Upper lobe of left lung (tissue), 4 donors: ENCODE results near the gene RAB11FIP3.

Source experiments
- EP300 ChIP-seq, 4 donors: sonication (generic); formaldehyde crosslinking; IDR thresholded peaks; one replicate each; pipeline ENCODE4 v1.5.1; 2017; ENCODE audit warnings: antibody characterized with exemption in 4 of 4, control low read depth in 2 of 4
- POLR2A ChIP-seq, 4 donors: fragments of 450-650 bp; IDR thresholded peaks; one replicate each; pipeline ENCODE4 v1.5.1; 2016 to 2017; ENCODE audit warnings: antibody characterized with exemption in 4 of 4, mild to moderate bottlenecking in 2 of 4
- POLR2AphosphoS5 ChIP-seq, 2 donors: sonication (generic); formaldehyde crosslinking; IDR thresholded peaks; one replicate each; pipeline ENCODE4 v1.5.1; 2017; ENCODE audit warnings: antibody characterized with exemption in 2 of 2
- TF ChIP-seq, protein P1 (sequence below), 6 experiments: fragments of 450-650 bp in 4 of 6; fragments of 200-600 bp in 2 of 6; sonication (generic) in 2 of 6; IDR thresholded peaks; one replicate each; pipeline ENCODE4 v1.5.1; 2016 to 2019; ENCODE audit warnings: antibody characterized with exemption in 6 of 6

DNA sequence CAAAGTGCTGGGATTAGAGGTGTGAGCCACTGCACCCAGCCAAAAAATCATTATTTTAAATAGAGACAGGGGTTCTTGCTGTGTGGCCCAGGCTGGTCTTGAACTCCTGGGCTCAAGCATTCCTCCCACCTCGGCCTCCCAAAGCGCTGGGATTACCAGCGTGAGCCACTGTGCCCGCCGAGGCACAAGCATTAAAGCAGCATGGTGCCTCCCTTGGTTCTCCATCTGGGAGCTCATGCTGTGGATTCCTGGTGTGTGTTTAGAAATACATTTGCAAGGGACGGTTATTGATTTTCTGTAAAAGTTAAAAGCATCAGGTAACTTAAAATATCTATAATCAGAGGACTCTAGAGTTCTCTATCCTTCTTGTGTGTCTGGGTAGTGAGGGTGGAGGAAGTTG is 87.4 kb downstream of the RAB11FIP3 start:
- TF ChIP-seq EP300 (IDR thresholded peaks at IDR 0.05) (no peak), POLR2AphosphoS5 (IDR thresholded peaks at IDR 0.05) (no peak), POLR2A (IDR thresholded peaks at IDR 0.05) (no peak)
- TF ChIP-seq, protein P1, sequence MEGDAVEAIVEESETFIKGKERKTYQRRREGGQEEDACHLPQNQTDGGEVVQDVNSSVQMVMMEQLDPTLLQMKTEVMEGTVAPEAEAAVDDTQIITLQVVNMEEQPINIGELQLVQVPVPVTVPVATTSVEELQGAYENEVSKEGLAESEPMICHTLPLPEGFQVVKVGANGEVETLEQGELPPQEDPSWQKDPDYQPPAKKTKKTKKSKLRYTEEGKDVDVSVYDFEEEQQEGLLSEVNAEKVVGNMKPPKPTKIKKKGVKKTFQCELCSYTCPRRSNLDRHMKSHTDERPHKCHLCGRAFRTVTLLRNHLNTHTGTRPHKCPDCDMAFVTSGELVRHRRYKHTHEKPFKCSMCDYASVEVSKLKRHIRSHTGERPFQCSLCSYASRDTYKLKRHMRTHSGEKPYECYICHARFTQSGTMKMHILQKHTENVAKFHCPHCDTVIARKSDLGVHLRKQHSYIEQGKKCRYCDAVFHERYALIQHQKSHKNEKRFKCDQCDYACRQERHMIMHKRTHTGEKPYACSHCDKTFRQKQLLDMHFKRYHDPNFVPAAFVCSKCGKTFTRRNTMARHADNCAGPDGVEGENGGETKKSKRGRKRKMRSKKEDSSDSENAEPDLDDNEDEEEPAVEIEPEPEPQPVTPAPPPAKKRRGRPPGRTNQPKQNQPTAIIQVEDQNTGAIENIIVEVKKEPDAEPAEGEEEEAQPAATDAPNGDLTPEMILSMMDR (IDR thresholded peaks at IDR 0.05), result no peak
